OCI-M1 (cell line): ENCODE data around the gene CDH23.

Source experiments
- DNase-seq: peaks from one replicate; lab custom pipeline; 2025; lab: John Stamatoyannopoulos, UW

The CDH23 gene

DNA sequence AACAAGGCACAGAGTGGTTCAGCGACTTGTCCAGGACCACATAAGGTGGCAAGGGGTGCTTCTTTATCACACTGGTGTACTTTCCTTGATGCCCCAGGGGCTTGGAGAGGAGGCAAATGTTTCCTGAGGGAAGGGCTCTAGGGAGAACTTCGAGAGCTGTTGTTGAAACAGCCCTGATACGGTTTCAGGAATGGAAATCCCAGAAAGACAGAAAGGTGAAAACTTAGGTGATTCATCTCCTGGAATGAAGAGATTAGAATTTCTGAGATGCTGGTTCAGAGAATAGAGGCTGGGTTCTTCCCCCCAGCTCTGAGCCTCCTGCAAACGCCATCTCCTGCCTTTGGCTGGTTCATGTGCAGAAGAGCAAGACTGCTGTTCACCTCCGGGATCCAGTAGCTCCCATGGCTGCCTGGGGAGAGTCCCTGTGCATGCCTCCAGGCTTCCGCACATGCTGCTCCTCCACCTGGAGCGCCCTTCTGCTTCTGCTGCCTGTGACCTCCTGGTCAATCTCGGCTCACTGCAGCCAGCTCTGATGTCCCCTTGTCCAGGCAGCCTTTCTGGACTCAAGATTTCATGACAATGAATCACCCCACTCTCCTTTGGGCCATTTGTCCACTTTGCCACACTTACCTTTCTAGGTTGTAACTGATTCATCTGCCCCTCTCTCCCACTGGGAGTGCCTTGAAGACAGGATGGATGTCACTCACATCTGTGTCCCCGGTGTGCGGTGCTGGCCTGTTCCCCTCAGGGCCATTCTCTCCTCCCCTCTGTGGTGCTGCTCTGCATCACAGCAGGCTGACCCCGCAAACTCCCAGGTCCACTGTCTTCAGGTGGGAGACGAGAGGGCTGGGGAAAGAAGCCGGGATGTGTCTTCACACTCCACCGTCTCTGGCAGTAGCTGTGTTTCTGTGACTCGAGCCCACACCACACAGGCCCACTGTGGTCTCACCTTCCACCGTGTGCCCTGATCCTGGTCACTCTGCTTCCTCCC is 3.6 kb upstream of the CDH23 start:
- no peak for DNase-seq

- no peak for DNase-seq
These were observed 2.8 kb upstream of the CDH23 start for GRCh38 chr10:71393841-71394475.

DNA sequence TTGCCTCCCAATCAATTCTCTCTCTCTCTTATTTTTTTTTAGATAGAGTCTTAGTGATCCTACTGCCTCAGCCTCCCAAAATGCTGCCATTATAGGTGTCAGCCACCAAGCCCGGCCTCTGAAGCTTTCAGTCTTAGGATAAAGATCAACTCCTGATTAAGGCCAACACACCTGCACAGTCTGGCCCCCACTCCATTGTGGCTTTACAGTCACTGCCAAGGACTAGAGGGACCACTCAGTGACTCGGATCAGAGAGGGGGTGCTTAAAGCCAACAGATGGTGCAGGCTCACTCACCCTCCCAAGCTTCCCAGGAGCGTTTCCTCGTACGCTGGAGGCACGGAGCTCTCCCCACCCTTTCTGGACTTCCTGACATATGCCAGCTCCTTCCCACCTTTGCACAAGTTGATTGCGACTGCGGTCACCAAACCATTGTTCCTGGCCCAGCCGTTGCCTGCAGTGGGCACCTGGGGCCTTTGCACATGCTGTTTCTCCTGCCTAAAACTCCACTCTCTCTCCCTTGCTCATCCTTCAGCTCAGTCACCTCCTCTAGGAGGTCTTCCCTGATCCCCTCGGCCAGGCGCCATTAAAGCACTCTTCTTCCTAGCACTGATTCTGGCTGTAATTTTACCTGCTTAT is 1.7 kb upstream of the CDH23 start:
- DNase-seq, result no peak

DNA sequence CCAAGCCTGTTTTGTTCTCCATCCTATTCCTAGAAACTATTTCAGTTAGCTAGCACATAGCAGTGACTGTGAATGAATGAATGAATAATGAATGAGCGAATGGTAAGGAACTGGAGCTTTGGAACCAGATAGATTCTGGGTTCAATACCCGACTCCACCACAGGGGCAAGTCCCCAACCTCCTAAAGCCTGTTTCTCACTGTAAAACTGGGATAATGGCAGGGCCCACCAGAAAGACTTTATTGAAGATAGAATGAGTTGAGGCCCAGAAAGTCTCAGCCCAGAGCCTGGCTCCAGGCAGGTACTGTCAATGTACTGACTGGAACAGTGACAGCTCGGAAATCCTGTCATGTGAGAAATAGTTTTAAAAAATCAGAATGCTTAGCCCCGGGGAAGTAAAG is 1.1 kb upstream of the CDH23 start:
- no peak for DNase-seq

GRCh38 chr10:71396084-71396710 is 523 bp upstream of the CDH23 start:
- DNase-seq, result no peak

DNA sequence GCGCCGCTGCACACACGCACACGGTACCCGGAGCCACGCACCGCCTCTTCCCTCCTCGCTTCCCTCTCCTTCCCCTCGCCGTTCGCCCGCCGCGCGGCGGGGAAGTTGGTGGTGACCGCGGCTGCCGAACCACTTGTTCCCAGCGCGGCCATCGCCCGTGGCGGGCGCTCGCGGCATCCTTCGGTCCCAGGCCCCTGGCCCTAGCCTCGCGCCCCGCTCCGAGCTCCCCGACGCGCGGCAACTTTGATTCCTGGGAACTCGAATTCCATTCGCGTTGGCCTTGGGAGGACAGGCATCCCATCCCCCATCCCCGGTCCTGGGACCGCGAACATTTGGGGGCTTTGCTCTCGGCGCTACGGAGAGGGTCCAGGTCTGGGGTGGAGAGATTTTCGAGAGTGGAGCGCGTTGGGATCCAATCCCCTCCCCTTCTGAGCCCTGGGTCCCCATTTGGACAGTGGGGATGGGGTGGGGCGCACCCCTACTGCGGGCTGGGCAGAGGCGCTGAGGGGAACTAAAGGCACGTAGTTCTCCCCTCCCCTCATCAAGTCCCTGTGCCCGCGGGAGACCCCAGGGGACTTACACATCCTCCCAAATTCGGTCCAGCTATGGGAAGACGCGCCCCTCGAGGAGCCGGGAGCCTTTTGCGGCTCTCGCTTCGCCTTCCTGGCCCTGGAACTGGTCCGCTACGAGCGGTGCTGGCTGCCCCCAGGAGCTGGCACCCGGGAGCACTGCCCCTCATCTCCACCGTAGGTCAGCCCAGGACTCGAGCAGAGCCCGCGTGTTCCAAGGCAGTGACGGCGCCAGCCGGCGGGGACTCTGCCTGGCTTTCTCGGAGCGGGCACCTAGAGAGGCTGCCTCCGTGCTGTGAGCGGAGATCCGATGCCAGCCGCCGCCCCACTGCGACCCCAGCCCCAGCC is 834 bp downstream of the CDH23 start:
- no peak for DNase-seq

DNA sequence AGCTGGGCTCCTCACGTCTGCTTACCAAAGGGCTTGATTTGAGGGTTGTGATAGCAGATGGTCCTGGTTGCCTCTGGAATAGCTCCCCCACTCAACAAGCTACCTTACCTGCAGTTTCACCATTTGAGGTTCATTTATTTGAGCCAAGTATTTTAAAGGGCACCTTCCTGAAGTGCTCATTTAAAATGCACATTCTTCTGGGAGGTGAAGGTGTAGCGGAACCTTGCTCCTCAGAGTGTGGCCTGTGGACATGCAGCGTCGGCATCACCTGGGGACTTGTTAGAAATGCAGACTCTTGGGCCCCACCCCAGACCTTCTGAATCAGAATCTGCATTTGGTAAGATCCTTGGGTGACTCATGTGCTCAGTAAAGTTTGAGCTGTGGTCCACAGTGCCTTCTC is 2.3 kb downstream of the CDH23 start:
- DNase-seq, result no peak

DNA sequence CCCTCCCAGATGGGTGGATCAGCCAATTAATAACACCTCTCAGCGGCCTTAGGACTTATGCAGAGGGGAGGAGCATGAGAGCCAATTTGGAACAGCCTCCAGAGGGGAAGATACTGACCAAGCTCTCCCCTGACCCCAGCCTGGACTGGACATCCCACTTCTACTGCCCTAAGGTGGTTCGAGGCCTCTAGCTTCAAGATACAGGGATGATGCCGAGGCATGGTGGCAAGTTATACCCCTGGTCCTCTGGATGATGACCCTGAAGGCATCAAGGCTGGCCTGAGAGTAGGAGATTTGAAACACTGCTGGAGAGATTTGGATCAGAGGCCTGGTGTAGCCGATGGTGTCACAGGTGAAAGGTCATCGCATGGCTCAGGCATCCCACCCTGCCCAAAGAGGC is 3.2 kb downstream of the CDH23 start:
- no peak for DNase-seq

- DNase-seq, result no peak
These were observed 4.3 kb downstream of the CDH23 start for GRCh38 chr10:71401056-71401455.

- no peak for DNase-seq
These were observed 5.3 kb downstream of the CDH23 start for GRCh38 chr10:71402005-71402404.

DNA sequence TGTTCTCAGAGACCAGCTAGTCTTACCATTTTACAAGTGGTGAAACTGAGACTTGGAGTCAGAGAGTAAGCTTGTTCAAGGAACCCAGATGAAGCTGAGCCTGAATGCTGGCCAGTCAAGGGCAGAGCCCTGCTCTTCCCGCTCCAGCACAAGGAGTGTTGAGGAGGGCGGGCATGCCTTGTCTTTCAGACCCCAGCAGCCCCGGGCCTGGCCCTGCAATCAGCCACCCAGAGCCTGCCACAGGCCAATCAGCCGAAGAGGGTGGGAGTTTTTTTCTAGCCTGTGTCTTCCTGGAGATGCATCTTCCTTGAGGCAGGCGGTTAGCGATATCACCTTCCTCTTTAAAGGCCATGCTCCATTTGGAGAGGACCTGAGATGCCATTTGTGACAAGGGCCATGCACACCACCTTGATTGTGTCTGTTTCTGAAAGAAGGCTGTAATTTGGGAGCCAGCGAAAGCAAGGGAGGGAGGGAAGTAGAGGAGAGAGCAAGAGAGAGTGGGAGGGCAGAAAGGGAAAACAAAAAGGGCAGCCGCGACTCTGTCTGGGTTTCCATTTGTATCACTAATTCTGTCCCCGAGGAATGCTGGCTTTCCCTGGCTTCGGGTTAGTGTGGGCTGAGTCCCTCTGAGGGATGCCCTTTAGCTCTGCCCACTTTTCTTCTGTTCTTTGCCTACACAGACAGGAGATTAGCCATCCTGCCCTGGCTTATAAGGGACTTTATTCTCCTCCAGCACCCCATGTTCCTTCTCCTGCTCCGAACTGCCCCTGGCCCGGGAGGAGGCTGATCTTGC is 8.0 kb downstream of the CDH23 start:
- DNase-seq, result no peak

DNA sequence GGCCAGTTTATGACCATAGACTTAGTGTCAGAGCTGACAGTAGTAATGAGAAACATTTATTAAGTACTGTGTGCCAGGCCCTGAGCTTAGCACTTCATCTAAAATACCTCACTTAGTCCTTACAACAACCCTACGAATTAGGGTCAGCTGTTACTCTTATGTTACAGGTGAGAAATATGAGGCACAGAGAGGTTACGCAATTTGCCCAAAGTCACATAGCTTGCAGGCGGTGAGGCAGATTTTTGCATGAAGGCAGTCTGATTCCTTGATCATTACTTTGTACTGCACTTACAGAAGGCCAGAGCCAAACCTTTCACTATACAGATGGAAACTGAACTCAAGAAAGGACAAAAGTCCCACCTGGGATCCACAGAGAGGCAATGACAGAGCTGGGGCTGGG is 10.2 kb downstream of the CDH23 start:
- DNase-seq, result no peak

DNA sequence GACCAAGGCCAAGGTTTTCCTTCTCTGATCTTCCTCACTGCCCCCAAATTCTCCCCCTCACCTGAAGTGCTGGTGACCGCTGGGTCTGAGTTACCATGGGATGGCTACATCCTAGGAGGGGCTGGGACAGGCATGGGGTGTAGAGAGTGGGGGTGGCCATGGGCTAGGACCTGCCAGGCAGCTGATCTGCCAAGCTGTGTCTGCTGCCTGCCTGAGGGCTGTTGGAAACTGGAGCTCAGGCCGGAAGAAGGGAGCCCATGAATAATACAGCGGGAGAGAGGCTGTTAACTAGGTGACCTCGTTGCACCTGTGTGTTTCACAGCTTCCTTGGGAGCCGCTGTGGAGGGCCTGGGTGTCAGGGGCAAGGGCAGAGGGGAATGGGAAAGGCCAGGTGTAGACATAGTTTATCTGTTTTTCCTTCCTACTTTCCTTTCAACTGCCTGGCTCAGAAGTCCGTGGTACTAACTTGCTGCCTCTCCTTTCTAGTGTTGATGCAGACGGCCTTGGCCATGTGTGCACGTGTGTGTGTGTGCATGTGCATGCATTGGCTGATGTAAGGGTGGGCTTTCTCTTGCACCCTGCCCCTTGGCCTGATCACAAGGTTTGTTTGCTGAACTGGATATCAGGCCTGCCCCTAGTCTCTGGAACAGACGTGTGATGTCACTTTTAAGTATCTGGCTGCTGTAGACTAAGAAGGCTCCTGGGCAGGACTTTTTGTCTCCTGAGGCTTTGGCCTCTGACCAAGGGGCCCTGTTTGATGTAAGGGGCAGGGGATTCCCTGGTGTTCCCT is 11.9 kb downstream of the CDH23 start:
- DNase-seq, result no peak

DNA sequence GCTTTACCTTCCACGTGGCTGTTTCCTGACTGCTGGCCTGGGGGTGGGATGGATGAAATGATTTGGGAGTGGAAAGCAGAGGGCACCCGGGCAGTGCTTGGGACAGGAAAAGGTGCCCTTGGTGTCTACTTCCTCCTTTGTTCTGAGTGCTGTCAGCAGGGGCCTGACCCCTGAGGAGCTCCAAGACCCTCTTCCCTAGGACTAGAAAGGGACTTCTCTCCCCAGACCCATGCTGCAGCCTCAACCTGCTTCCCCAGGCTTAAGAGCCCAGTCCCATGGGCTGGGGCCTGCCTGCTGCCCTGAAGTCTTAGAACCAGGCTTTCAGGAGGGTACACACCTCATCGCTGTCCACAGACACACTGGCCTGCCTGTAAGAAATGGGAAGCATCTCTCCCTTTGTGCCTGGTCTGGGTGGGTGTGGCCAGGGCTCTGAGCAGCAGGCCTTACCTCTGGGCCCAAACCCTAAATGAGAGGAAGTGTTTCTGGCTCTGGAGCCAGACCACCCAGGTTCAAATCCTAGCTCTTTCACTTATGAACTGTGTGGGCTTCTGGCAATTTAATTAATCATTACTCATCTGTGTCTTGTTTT is 12.9 kb downstream of the CDH23 start:
- DNase-seq, result no peak

- no peak for DNase-seq
These were observed 16.9 kb downstream of the CDH23 start for GRCh38 chr10:71413581-71413980.

- DNase-seq, result no peak
These were observed 17.6 kb downstream of the CDH23 start for GRCh38 chr10:71414359-71414758.

- no peak for DNase-seq
These were observed 22.4 kb downstream of the CDH23 start for GRCh38 chr10:71419002-71419540.

- DNase-seq, result no peak
These were observed 23.0 kb downstream of the CDH23 start for GRCh38 chr10:71419750-71420149.

DNA sequence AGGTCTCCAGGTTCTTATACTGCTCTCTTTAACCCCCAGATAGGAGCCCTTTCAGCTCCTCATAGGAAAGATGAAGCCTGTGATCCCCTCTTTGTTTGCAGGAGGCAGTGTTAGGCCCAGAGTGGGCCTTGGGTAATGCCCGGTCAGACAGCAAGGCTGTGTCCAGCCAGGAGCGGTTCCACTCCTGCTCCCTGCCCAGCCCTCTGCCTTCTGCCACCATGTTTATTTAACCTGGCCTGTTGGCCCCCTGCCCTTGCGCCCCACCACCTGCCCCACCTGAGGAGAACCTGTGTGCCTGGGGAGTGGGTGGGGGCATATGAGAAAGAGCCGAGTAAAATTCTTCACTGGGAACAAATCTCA is 24.3 kb downstream of the CDH23 start:
- no peak for DNase-seq
